ENCODE data around the gene NRL.
A peak's percentile ranks its signal among the peaks of the same experiment; 100 is the strongest.

The NRL gene

GRCh38 chr14:24098927-24099813, 15.6 kb downstream of the NRL start:
- DNase-seq (ENCODE audit: low spot score) = no peak

GRCh38 chr14:24098229-24098926, 16.4 kb downstream of the NRL start:
- no peak for DNase-seq (ENCODE audit: low spot score)

GRCh38 chr14:24096545-24097181, 18.1 kb downstream of the NRL start:
- DNase-seq (ENCODE audit: low spot score) = no peak

GRCh38 chr14:24095271-24096068, 19.3 kb downstream of the NRL start:
- peak; percentile 86 for DNase-seq (ENCODE audit: low spot score)

- DNase-seq (ENCODE audit: low spot score) = no peak
These were observed 19.9 kb downstream of the NRL start for GRCh38 chr14:24094841-24095270.

- DNase-seq (ENCODE audit: low spot score) = peak; percentile 98
These were observed 20.6 kb downstream of the NRL start, which contains the start of gene PCK2 for GRCh38 chr14:24093901-24094840. TSS of gene PCK2 (plus strand) at chr14:24094311. CDS start at chr14:24094406, 95 bp downstream.

GRCh38 chr14:24093207-24093900, 21.4 kb downstream of the NRL start:
- DNase-seq (ENCODE audit: low spot score) = no peak

- no peak for DNase-seq (ENCODE audit: low spot score)
These were observed 22.1 kb downstream of the NRL start for GRCh38 chr14:24092505-24093206.

- DNase-seq (ENCODE audit: low spot score) = no peak
These were observed 22.6 kb downstream of the NRL start for GRCh38 chr14:24092110-24092504.

GRCh38 chr14:24089890-24090289, 24.9 kb downstream of the NRL start:
- DNase-seq (ENCODE audit: low spot score) = no peak

GRCh38 chr14:24088095-24088494, 26.7 kb downstream of the NRL start:
- DNase-seq (ENCODE audit: low spot score) = no peak

GRCh38 chr14:24087004-24087403, 27.7 kb downstream of the NRL start:
- no peak for DNase-seq (ENCODE audit: low spot score)

GRCh38 chr14:24086193-24086955, 28.4 kb downstream of the NRL start:
- no peak for DNase-seq (ENCODE audit: low spot score)

GRCh38 chr14:24085215-24085614, 29.5 kb downstream of the NRL start:
- DNase-seq (ENCODE audit: low spot score) = no peak

GRCh38 chr14:24084440-24084839, 30.3 kb downstream of the NRL start:
- DNase-seq (ENCODE audit: low spot score) = no peak

GRCh38 chr14:24083462-24083861, 31.3 kb downstream of the NRL start:
- no peak for DNase-seq (ENCODE audit: low spot score)

GRCh38 chr14:24082411-24083080, 32.2 kb downstream of the NRL start:
- no peak for DNase-seq (ENCODE audit: low spot score)

- no peak for DNase-seq (ENCODE audit: low spot score)
These were observed 33.0 kb downstream of the NRL start for GRCh38 chr14:24081739-24082211.
